Measurements from ENCODE around the gene COL25A1. TPM values are rescaled to one million over a fixed set of nuclear protein-coding genes. Genes with fewer than 3 reads are reported as not detected.

Gene COL25A1
- total RNA-seq, 2 donors from 2014 or later: 0.05 to 0.14 TPM

DNA sequence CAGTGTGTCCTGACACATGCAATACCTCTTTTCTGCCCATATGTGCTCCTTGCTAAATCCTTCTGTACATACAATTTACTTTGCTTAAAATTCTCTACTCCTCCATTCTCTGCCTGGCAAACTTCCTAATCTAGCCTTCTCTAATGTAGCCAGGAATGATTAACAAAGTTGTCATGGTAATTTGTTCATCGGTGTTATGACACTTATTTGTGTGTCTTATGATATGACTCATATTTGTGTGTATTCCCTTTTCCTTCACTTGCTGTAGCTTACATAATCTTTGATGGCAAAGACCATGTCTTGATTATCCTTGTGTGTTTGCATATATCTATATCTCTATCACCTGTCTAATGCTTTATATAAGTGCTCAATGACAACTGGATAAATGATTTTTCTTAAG is 133.3 kb downstream of the COL25A1 start:
- no peak overlapping the region for H3K27ac Mint-ChIP-seq
- H3K9me3 Mint-ChIP-seq: no peaks in the 10 kb centered on the region
- H3K4me1 Mint-ChIP-seq (ENCODE audit: low read depth): no peaks in the 10 kb centered on the region
- ATAC-seq (replicated peaks in 1 of 2): no peak
- no peak overlapping the region for H3K4me3 Mint-ChIP-seq
- no peaks in the 10 kb centered on the region for H3K27me3 Mint-ChIP-seq (ENCODE audit: low read depth)
- no peak for DNase-seq
- no peaks in the 10 kb centered on the region for H3K36me3 Mint-ChIP-seq (ENCODE audit: insufficient read depth in 2 of 2)

GRCh38 chr4:109166586-109166985 is 135.9 kb downstream of the COL25A1 start:
- no peaks in the 10 kb centered on the region for H3K27me3 Mint-ChIP-seq (ENCODE audit: low read depth)
- H3K9me3 Mint-ChIP-seq: no peaks in the 10 kb centered on the region
- no peak for ATAC-seq (replicated peaks in 1 of 2)
- H3K4me1 Mint-ChIP-seq (ENCODE audit: low read depth): no peaks in the 10 kb centered on the region
- no peaks in the 10 kb centered on the region for H3K36me3 Mint-ChIP-seq (ENCODE audit: insufficient read depth in 2 of 2)
- H3K27ac Mint-ChIP-seq: no peak overlapping the region
- no peak overlapping the region for H3K4me3 Mint-ChIP-seq
- DNase-seq: no peak

DNA sequence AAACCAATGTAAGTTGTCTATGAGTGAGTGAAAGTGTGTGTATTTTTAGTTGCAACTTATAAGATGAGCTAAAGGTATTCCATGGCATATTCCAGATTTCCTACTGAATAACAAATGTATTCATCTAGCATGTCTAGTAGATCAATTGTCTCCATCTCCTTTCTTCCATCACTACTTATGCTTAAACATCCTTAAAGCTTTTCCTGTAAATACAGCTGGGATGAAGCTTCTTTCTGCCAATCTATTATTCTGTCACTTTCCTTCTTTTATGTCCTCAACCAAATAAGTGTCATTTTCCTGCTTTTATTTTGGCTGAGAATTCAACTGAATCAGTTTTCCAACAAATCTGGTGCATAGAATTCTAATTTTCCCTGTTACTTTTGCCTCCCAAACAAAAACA is 136.3 kb downstream of the COL25A1 start:
- Mint-ChIP-seq H3K9me3 (no peaks in the 10 kb centered on the region), H3K4me3 (no peak overlapping the region), H3K4me1 (ENCODE audit: low read depth) (no peaks in the 10 kb centered on the region), H3K27ac (no peak overlapping the region), H3K27me3 (ENCODE audit: low read depth) (no peaks in the 10 kb centered on the region), H3K36me3 (ENCODE audit: insufficient read depth in 2 of 2) (no peaks in the 10 kb centered on the region)
- ATAC-seq (replicated peaks in 1 of 2): no peak
- DNase-seq: no peak

DNA sequence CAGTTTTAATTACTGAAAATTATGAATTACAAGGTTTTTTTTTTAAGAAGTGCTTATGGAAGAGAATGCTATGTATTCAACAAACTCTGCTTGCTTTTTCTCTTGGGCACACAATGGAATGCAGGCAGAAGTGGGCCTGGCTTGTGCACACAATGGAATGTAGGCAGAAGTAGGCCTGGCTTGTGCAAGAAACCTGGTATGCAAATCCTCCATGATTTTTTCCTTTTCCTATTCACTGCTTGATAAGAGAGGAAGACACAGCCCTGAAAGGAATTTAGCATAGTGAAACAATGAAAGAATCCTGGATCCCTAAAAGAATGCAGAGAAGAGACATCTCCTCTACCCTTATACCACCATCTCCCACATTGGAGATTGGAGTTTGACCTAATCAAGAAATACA is 138.4 kb downstream of the COL25A1 start:
- ATAC-seq (replicated peaks in 1 of 2): no peak
- Mint-ChIP-seq H3K36me3 (ENCODE audit: insufficient read depth in 2 of 2) (no peaks in the 10 kb centered on the region), H3K9me3 (no peaks in the 10 kb centered on the region), H3K4me1 (ENCODE audit: low read depth) (no peaks in the 10 kb centered on the region), H3K27me3 (ENCODE audit: low read depth) (no peaks in the 10 kb centered on the region), H3K4me3 (no peak overlapping the region), H3K27ac (no peak overlapping the region)
- DNase-seq: no peak

DNA sequence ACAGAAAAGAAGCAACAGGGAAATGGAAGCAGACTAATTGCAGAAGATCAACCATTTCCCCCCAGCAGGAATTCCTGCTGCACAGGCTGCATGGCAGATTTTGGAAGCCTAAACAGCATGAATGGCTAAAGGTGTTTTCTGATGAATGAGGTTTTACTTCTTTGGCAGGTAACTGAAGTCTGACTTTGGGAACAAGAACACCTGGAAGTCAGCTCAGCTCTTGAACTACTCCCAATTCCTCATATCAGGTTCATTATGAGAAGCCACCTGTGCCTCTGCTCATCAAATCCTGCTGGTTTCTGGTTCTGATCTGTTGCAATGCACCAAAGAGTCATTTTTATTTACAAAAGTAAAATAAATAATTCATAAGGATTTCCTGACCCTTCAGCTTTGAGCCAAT is 139.0 kb downstream of the COL25A1 start:
- H3K9me3 Mint-ChIP-seq: no peaks in the 10 kb centered on the region
- no peaks in the 10 kb centered on the region for H3K36me3 Mint-ChIP-seq (ENCODE audit: insufficient read depth in 2 of 2)
- H3K4me3 Mint-ChIP-seq: no peak overlapping the region
- DNase-seq (no peak), ATAC-seq (replicated peaks in 1 of 2) (no peak)
- no peak overlapping the region for H3K27ac Mint-ChIP-seq
- H3K4me1 Mint-ChIP-seq (ENCODE audit: low read depth): no peaks in the 10 kb centered on the region
- H3K27me3 Mint-ChIP-seq (ENCODE audit: low read depth): no peaks in the 10 kb centered on the region

DNA sequence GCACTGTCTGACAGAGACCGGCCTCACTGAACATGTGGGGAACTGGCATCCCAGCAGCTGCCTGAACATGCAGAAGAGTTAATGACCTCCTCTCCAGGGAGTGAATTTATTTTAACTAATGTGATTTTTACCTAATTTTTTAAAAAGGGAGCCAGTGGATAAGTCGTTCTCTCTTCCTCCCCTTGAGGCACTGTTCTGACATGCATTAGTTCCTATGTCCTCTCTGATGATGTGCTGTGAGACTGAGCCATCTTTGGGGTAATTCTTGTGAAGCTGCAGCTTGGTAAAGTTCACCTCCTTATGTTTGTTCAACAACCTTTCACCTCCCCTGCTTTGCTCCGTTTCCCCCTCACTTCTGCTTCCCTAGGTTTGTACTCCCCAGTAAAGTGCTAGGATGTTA is 139.7 kb downstream of the COL25A1 start:
- Mint-ChIP-seq H3K36me3 (ENCODE audit: insufficient read depth in 2 of 2) (no peaks in the 10 kb centered on the region), H3K27me3 (ENCODE audit: low read depth) (no peaks in the 10 kb centered on the region), H3K4me1 (ENCODE audit: low read depth) (no peaks in the 10 kb centered on the region), H3K9me3 (no peaks in the 10 kb centered on the region), H3K4me3 (no peak overlapping the region), H3K27ac (no peak overlapping the region)
- ATAC-seq (replicated peaks in 1 of 2): no peak
- DNase-seq: no peak

GRCh38 chr4:109160494-109160893 is 142.0 kb downstream of the COL25A1 start:
- H3K4me3 Mint-ChIP-seq: no peak overlapping the region
- no peak overlapping the region for H3K27ac Mint-ChIP-seq
- ATAC-seq (replicated peaks in 1 of 2): no peak
- DNase-seq: no peak
- no peaks in the 10 kb centered on the region for H3K9me3 Mint-ChIP-seq
- H3K36me3 Mint-ChIP-seq (ENCODE audit: insufficient read depth in 2 of 2): no peaks in the 10 kb centered on the region
- H3K4me1 Mint-ChIP-seq (ENCODE audit: low read depth): no peaks in the 10 kb centered on the region
- no peaks in the 10 kb centered on the region for H3K27me3 Mint-ChIP-seq (ENCODE audit: low read depth)

GRCh38 chr4:109157696-109158095 is 144.8 kb downstream of the COL25A1 start:
- H3K4me3 Mint-ChIP-seq: no peak overlapping the region
- H3K27ac Mint-ChIP-seq: no peak overlapping the region
- no peaks in the 10 kb centered on the region for H3K9me3 Mint-ChIP-seq
- H3K4me1 Mint-ChIP-seq (ENCODE audit: low read depth): no peaks in the 10 kb centered on the region
- H3K36me3 Mint-ChIP-seq (ENCODE audit: insufficient read depth in 2 of 2): no peaks in the 10 kb centered on the region
- no peak for ATAC-seq (replicated peaks in 1 of 2)
- no peak for DNase-seq
- no peaks in the 10 kb centered on the region for H3K27me3 Mint-ChIP-seq (ENCODE audit: low read depth)

- Mint-ChIP-seq H3K27ac (no peak overlapping the region), H3K36me3 (ENCODE audit: insufficient read depth in 2 of 2) (no peaks in the 10 kb centered on the region), H3K27me3 (ENCODE audit: low read depth) (no peaks in the 10 kb centered on the region), H3K4me1 (ENCODE audit: low read depth) (no peaks in the 10 kb centered on the region), H3K4me3 (no peak overlapping the region), H3K9me3 (no peaks in the 10 kb centered on the region)
- no peak for ATAC-seq (replicated peaks in 1 of 2)
- no peak for DNase-seq
Measured at GRCh38 chr4:109157205-109157604, 145.3 kb downstream of the COL25A1 start.

- DNase-seq (no peak), ATAC-seq (replicated peaks in 1 of 2) (no peak)
- Mint-ChIP-seq H3K9me3 (no peaks in the 10 kb centered on the region), H3K4me1 (ENCODE audit: low read depth) (no peaks in the 10 kb centered on the region), H3K4me3 (no peak overlapping the region), H3K27me3 (ENCODE audit: low read depth) (no peaks in the 10 kb centered on the region), H3K36me3 (ENCODE audit: insufficient read depth in 2 of 2) (no peaks in the 10 kb centered on the region), H3K27ac (no peak overlapping the region)
Measured at GRCh38 chr4:109156356-109156755, 146.1 kb downstream of the COL25A1 start.

DNA sequence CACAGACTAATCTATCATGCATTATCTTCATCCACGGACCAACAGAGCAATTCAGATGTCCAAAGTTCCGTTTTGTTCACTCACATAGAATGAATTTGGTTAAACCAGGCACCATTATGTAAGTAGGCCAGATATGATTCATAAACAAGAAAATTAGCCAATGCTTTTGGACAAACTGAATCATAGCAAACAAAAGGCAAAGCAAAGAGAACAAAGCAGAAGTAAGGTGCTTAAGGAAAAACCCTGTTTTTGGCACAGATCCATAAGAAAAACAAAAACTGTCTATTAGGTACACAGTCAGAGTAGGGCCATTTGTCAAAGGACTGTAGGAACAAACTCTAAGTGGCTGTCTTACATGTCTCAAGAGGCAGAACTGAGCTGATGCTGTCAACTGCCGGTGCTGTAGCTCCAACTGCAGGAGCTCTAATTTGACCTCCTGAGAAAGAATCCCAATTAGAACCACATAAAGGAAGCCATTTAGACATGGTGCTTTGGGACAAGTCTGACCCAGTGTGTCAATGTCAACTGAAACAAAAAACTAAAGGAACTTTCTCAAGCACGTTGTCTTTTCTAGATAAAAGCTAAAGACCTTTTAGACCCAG is 146.7 kb downstream of the COL25A1 start:
- Mint-ChIP-seq H3K36me3 (ENCODE audit: insufficient read depth in 2 of 2) (no peaks in the 10 kb centered on the region), H3K27ac (no peak overlapping the region), H3K27me3 (ENCODE audit: low read depth) (no peaks in the 10 kb centered on the region), H3K4me1 (ENCODE audit: low read depth) (no peaks in the 10 kb centered on the region), H3K9me3 (no peaks in the 10 kb centered on the region), H3K4me3 (no peak overlapping the region)
- DNase-seq (no peak), ATAC-seq (replicated peaks in 1 of 2) (no peak)

DNA sequence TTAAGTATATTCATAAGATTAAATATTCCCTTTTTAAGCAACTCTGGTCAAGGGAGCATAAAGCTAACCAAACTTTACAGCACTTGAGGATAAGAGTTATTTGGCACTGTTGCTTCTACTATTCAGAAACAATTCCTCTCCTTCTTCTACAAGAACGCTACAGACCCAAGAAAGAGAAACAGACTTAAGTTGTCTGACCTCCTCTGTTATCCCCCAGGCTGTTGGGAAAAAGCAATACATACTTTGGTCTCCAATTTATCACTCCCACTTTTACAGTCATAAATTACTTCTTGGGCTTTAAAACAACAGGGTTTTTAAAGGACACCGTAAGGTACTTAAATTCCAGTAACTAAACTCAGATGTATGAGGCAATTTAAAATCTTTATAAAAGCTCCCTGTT is 147.4 kb downstream of the COL25A1 start:
- ATAC-seq (replicated peaks in 1 of 2) (no peak), DNase-seq (no peak)
- H3K27ac Mint-ChIP-seq: no peak overlapping the region
- H3K4me1 Mint-ChIP-seq (ENCODE audit: low read depth): no peaks in the 10 kb centered on the region
- H3K27me3 Mint-ChIP-seq (ENCODE audit: low read depth): no peaks in the 10 kb centered on the region
- H3K36me3 Mint-ChIP-seq (ENCODE audit: insufficient read depth in 2 of 2): no peaks in the 10 kb centered on the region
- H3K9me3 Mint-ChIP-seq: no peaks in the 10 kb centered on the region
- no peak overlapping the region for H3K4me3 Mint-ChIP-seq

DNA sequence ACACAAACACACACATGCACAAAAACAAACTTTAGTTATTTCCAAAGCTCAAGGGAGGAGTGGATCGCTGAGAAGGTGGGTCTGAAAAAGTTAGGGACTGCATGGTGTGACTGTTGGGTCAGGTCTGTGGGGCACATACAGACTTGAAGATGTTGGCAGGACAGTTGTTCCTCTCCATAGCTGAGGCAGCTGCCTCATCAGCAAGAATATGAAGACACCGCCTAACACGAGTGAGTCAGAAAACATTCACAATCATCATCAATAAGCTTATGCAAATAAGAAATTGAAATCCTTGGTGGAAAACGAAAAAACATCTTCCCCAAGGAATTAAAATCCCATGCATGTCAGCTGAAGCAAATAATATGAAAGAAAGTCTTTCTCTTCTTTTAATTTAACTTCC is 148.0 kb downstream of the COL25A1 start:
- no peaks in the 10 kb centered on the region for H3K9me3 Mint-ChIP-seq
- no peaks in the 10 kb centered on the region for H3K4me1 Mint-ChIP-seq (ENCODE audit: low read depth)
- DNase-seq (no peak), ATAC-seq (replicated peaks in 1 of 2) (no peak)
- no peaks in the 10 kb centered on the region for H3K36me3 Mint-ChIP-seq (ENCODE audit: insufficient read depth in 2 of 2)
- H3K4me3 Mint-ChIP-seq: no peak overlapping the region
- no peak overlapping the region for H3K27ac Mint-ChIP-seq
- H3K27me3 Mint-ChIP-seq (ENCODE audit: low read depth): no peaks in the 10 kb centered on the region

DNA sequence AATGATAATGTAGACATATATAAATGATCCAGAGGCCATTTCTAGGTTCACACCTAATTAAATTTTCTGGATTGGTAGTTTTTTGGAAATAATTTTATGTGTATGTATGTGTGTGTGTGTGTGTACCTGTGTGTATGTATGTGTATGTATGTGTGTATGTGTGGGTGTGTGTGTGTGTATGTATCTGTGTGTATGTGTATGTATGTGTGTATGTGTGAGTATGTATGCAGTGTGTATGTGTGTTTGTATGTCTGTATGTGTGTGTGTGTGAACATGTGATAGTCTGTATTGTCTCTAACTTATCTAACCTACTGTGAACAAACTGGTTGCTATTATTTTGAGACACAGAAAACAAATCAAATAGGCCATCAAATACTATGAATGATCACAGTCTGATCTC is 152.6 kb downstream of the COL25A1 start:
- Mint-ChIP-seq H3K36me3 (ENCODE audit: insufficient read depth in 2 of 2) (no peaks in the 10 kb centered on the region), H3K4me3 (no peak overlapping the region), H3K27ac (no peak overlapping the region), H3K4me1 (ENCODE audit: low read depth) (no peaks in the 10 kb centered on the region), H3K27me3 (ENCODE audit: low read depth) (peaks cover 7% of the 10 kb centered on the region), H3K9me3 (no peaks in the 10 kb centered on the region)
- ATAC-seq (replicated peaks in 1 of 2): no peak
- no peak for DNase-seq
